SK-N-MC (cell line): Measurements from ENCODE around the gene RPRD1B.

Experiments
- EZH2 ChIP-seq: fragments of 200-600 bp; sonication (generic); IDR thresholded peaks from one replicate; pipeline ENCODE4 v1.6.1; 2017; ENCODE audit warnings: antibody characterized with exemption
- FOXP2 ChIP-seq: optimal IDR thresholded peaks from 2 replicates; pipeline ENCODE3; 2011; ENCODE audit warnings: mild to moderate bottlenecking, moderate library complexity; ENCODE audit not compliant: insufficient read depth; ENCODE audit errors: extremely low read length, control extremely low read depth
- POLR2AphosphoS5 ChIP-seq: IDR thresholded peaks from 2 replicates; pipeline ENCODE4 v1.6.1; 2012; ENCODE audit warnings: mild to moderate bottlenecking, low read depth, low read length, borderline replicate concordance

GRCh38 chr20:38110525-38111178 lies 77.1 kb downstream of the RPRD1B start:
- TF ChIP-seq POLR2AphosphoS5, result no peak
- TF ChIP-seq EZH2, result no peak
- TF ChIP-seq FOXP2, result no peak
